Measurements from ENCODE around the gene TRAPPC5. TPM values are rescaled to one million over a fixed set of nuclear protein-coding genes. Genes with fewer than 3 reads are reported as not detected.

The TRAPPC5 gene
- total RNA-seq, 1 donor from 2014 or later, result 142 TPM

- no peak overlapping the region for H3K27ac Mint-ChIP-seq (ENCODE audit: unreplicated experiment)
- TF ChIP-seq CTCF (IDR thresholded peaks at IDR 0.05; ENCODE audit: partially characterized antibody, unreplicated experiment), result no peak
- H3K9me3 Mint-ChIP-seq (ENCODE audit: unreplicated experiment), result peaks cover 7% of the 10 kb centered on the region
- H3K4me1 Mint-ChIP-seq (ENCODE audit: low read depth, unreplicated experiment), result no peaks in the 10 kb centered on the region
- no peak overlapping the region for H3K4me3 Mint-ChIP-seq (ENCODE audit: unreplicated experiment)
- peaks cover 7% of the 10 kb centered on the region for H3K27me3 Mint-ChIP-seq (ENCODE audit: unreplicated experiment)
- no peaks in the 10 kb centered on the region for H3K36me3 Mint-ChIP-seq (ENCODE audit: unreplicated experiment)
- DNase-seq, result no peak
Observed at GRCh38 chr19:7706955-7707456, 26.4 kb downstream of the TRAPPC5 start.

- DNase-seq, result no peak
- H3K4me1 Mint-ChIP-seq (ENCODE audit: low read depth, unreplicated experiment), result no peaks in the 10 kb centered on the region
- no peak for TF ChIP-seq CTCF (IDR thresholded peaks at IDR 0.05; ENCODE audit: partially characterized antibody, unreplicated experiment)
- H3K9me3 Mint-ChIP-seq (ENCODE audit: unreplicated experiment), result peaks cover 7% of the 10 kb centered on the region
- H3K27me3 Mint-ChIP-seq (ENCODE audit: unreplicated experiment), result peaks cover 2% of the 10 kb centered on the region
- no peaks in the 10 kb centered on the region for H3K36me3 Mint-ChIP-seq (ENCODE audit: unreplicated experiment)
- no peak overlapping the region for H3K4me3 Mint-ChIP-seq (ENCODE audit: unreplicated experiment)
- no peak overlapping the region for H3K27ac Mint-ChIP-seq (ENCODE audit: unreplicated experiment)
Observed at GRCh38 chr19:7709932-7710460, 29.4 kb downstream of the TRAPPC5 start.

GRCh38 chr19:7710616-7711015, 30.0 kb downstream of the TRAPPC5 start:
- H3K9me3 Mint-ChIP-seq (ENCODE audit: unreplicated experiment), result peaks cover 7% of the 10 kb centered on the region
- H3K4me3 Mint-ChIP-seq (ENCODE audit: unreplicated experiment), result no peak overlapping the region
- H3K27ac Mint-ChIP-seq (ENCODE audit: unreplicated experiment), result no peak overlapping the region
- no peak for TF ChIP-seq CTCF (IDR thresholded peaks at IDR 0.05; ENCODE audit: partially characterized antibody, unreplicated experiment)
- no peaks in the 10 kb centered on the region for H3K4me1 Mint-ChIP-seq (ENCODE audit: low read depth, unreplicated experiment)
- DNase-seq, result no peak
- H3K36me3 Mint-ChIP-seq (ENCODE audit: unreplicated experiment), result no peaks in the 10 kb centered on the region
- H3K27me3 Mint-ChIP-seq (ENCODE audit: unreplicated experiment), result peaks cover 4% of the 10 kb centered on the region

- Mint-ChIP-seq H3K9me3 (ENCODE audit: unreplicated experiment) (peaks cover 4% of the 10 kb centered on the region), H3K4me1 (ENCODE audit: low read depth, unreplicated experiment) (peaks cover 6% of the 10 kb centered on the region), H3K4me3 (ENCODE audit: unreplicated experiment) (no peak overlapping the region), H3K36me3 (ENCODE audit: unreplicated experiment) (no peaks in the 10 kb centered on the region), H3K27ac (ENCODE audit: unreplicated experiment) (no peak overlapping the region), H3K27me3 (ENCODE audit: unreplicated experiment) (peaks cover 5% of the 10 kb centered on the region)
- TF ChIP-seq CTCF (IDR thresholded peaks at IDR 0.05; ENCODE audit: partially characterized antibody, unreplicated experiment), result no peak
- no peak for DNase-seq
Observed at GRCh38 chr19:7715671-7716070, 35.0 kb downstream of the TRAPPC5 start.

GRCh38 chr19:7716762-7717161, 36.1 kb downstream of the TRAPPC5 start:
- H3K27me3 Mint-ChIP-seq (ENCODE audit: unreplicated experiment), result peaks cover 5% of the 10 kb centered on the region
- TF ChIP-seq CTCF (IDR thresholded peaks at IDR 0.05; ENCODE audit: partially characterized antibody, unreplicated experiment), result no peak
- no peak overlapping the region for H3K27ac Mint-ChIP-seq (ENCODE audit: unreplicated experiment)
- peaks cover 6% of the 10 kb centered on the region for H3K4me1 Mint-ChIP-seq (ENCODE audit: low read depth, unreplicated experiment)
- H3K4me3 Mint-ChIP-seq (ENCODE audit: unreplicated experiment), result no peak overlapping the region
- peaks cover 6% of the 10 kb centered on the region for H3K9me3 Mint-ChIP-seq (ENCODE audit: unreplicated experiment)
- H3K36me3 Mint-ChIP-seq (ENCODE audit: unreplicated experiment), result no peaks in the 10 kb centered on the region
- no peak for DNase-seq
